ENCODE measurements around the gene SLC25A29. TPM values are rescaled to one million over a fixed set of nuclear protein-coding genes. Genes with fewer than 3 reads are reported as not detected.
"Not testable (repeated sequence)": the region's sequence is repeated elsewhere in the genome, so short reads cannot be mapped to it uniquely, and the experiment has no call there.

SLC25A29 gene
- polyA plus RNA-seq, 1 donor from 2014 or later: 3.4 TPM

GRCh38 chr14:100308427-100308792 is 2.2 kb upstream of the SLC25A29 start:
- not testable (repeated sequence) for H3K27me3 Mint-ChIP-seq
- peak overlapping the region in 2 of 4 donors; percentile 25 to 89 for H3K4me3 Mint-ChIP-seq
- H3K4me1 Mint-ChIP-seq: peaks cover 16 to 22% (median 21%) of the 10 kb centered on the region in 3 donors

GRCh38 chr14:100307766-100308426 is 1.7 kb upstream of the SLC25A29 start:
- Mint-ChIP-seq H3K27ac (no peak overlapping the region), H3K27me3 (peaks cover 2% of the 10 kb centered on the region), H3K9me3 (no peaks in the 10 kb centered on the region), H3K4me3 (peak overlapping the region; percentile 81 to 91 (median 89)), H3K4me1 (peaks cover 16 to 22% (median 21%) of the 10 kb centered on the region in 3 donors), H3K36me3 (peaks cover 2% of the 10 kb centered on the region)

More at GRCh38 chr14:100308427-100308792, 2.2 kb upstream of the SLC25A29 start:
- H3K27ac Mint-ChIP-seq, H3K36me3 Mint-ChIP-seq, H3K9me3 Mint-ChIP-seq: not testable (repeated sequence)

- Mint-ChIP-seq H3K4me1 (peaks cover 10 to 15% (median 14%) of the 10 kb centered on the region in 3 donors), H3K27me3 (peaks cover 2% of the 10 kb centered on the region), H3K4me3 (peak overlapping the region; percentile 81 to 91 (median 89)), H3K36me3 (peaks cover 2% of the 10 kb centered on the region), H3K9me3 (no peaks in the 10 kb centered on the region), H3K27ac (no peak overlapping the region)
Observed at GRCh38 chr14:100306998-100307765, 938 bp upstream of the SLC25A29 start.

GRCh38 chr14:100305324-100306100 is 732 bp downstream of the SLC25A29 start:
- H3K36me3 Mint-ChIP-seq: peaks cover 2% of the 10 kb centered on the region
- H3K27ac Mint-ChIP-seq: peak overlapping the region in 2 of 3 donors; percentile 67 to 78
- no peaks in the 10 kb centered on the region for H3K9me3 Mint-ChIP-seq
- peaks cover 2 to 8% (median 6%) of the 10 kb centered on the region in 3 donors for H3K4me1 Mint-ChIP-seq
- peak overlapping the region; percentile 78 to 95 (median 94) for H3K4me3 Mint-ChIP-seq
- peaks cover 2% of the 10 kb centered on the region for H3K27me3 Mint-ChIP-seq

GRCh38 chr14:100304825-100305323 is 1.4 kb downstream of the SLC25A29 start:
- H3K36me3 Mint-ChIP-seq: peaks cover 2% of the 10 kb centered on the region
- no peaks in the 10 kb centered on the region for H3K9me3 Mint-ChIP-seq
- H3K27me3 Mint-ChIP-seq: peaks cover 2% of the 10 kb centered on the region
- peaks cover 2 to 8% (median 6%) of the 10 kb centered on the region in 3 donors for H3K4me1 Mint-ChIP-seq
- peak overlapping the region in 2 of 3 donors; percentile 67 to 78 for H3K27ac Mint-ChIP-seq
- H3K4me3 Mint-ChIP-seq: peak overlapping the region; percentile 78 to 95 (median 94)

- Mint-ChIP-seq H3K9me3 (no peaks in the 10 kb centered on the region), H3K4me1 (peaks cover 2 to 11% (median 6%) of the 10 kb centered on the region in 3 donors), H3K27ac (no peak overlapping the region), H3K27me3 (peaks cover 2% of the 10 kb centered on the region), H3K4me3 (no peak overlapping the region), H3K36me3 (peaks cover 2% of the 10 kb centered on the region)
Observed at GRCh38 chr14:100303925-100304324, 2.3 kb downstream of the SLC25A29 start.

- no peak overlapping the region for H3K27ac Mint-ChIP-seq
- H3K36me3 Mint-ChIP-seq: no peaks in the 10 kb centered on the region
- peaks cover 2% of the 10 kb centered on the region for H3K27me3 Mint-ChIP-seq
- no peaks in the 10 kb centered on the region for H3K9me3 Mint-ChIP-seq
- H3K4me3 Mint-ChIP-seq: peak overlapping the region in 1 of 4 donors; percentile 32
- peaks cover 2 to 12% (median 6%) of the 10 kb centered on the region in 3 donors for H3K4me1 Mint-ChIP-seq
Observed at GRCh38 chr14:100303179-100303578, 3.1 kb downstream of the SLC25A29 start.

- no peak overlapping the region for H3K27ac Mint-ChIP-seq
- H3K36me3 Mint-ChIP-seq: no peaks in the 10 kb centered on the region
- peak overlapping the region in 1 of 4 donors; percentile 32 for H3K4me3 Mint-ChIP-seq
Observed at GRCh38 chr14:100302616-100303015, 3.6 kb downstream of the SLC25A29 start.

GRCh38 chr14:100299238-100299560 is 7.0 kb downstream of the SLC25A29 start:
- Mint-ChIP-seq H3K4me3 (no peak overlapping the region), H3K27ac (no peak overlapping the region), H3K4me1 (peaks cover 12 to 21% (median 18%) of the 10 kb centered on the region in 3 donors), H3K36me3 (no peaks in the 10 kb centered on the region), H3K27me3 (peaks cover 2% of the 10 kb centered on the region), H3K9me3 (no peaks in the 10 kb centered on the region)

More at GRCh38 chr14:100302616-100303015, 3.6 kb downstream of the SLC25A29 start:
- Mint-ChIP-seq H3K9me3 (no peaks in the 10 kb centered on the region), H3K27me3 (peaks cover 2% of the 10 kb centered on the region), H3K4me1 (peaks cover 3 to 16% (median 6%) of the 10 kb centered on the region in 3 donors)

GRCh38 chr14:100298551-100299237 is 7.5 kb downstream of the SLC25A29 start:
- no peaks in the 10 kb centered on the region for H3K36me3 Mint-ChIP-seq
- peak overlapping the region in 3 of 4 donors; percentile 17 to 76 (median 37) for H3K4me3 Mint-ChIP-seq
- H3K27me3 Mint-ChIP-seq: peaks cover 2% of the 10 kb centered on the region
- peak overlapping the region in 2 of 3 donors; percentile 12 to 61 for H3K27ac Mint-ChIP-seq
- H3K9me3 Mint-ChIP-seq: no peaks in the 10 kb centered on the region
- H3K4me1 Mint-ChIP-seq: peaks cover 12 to 24% (median 21%) of the 10 kb centered on the region in 3 donors

GRCh38 chr14:100297320-100298300 is 8.6 kb downstream of the SLC25A29 start:
- Mint-ChIP-seq H3K36me3 (no peaks in the 10 kb centered on the region), H3K4me1 (peaks cover 12 to 24% (median 21%) of the 10 kb centered on the region in 3 donors), H3K27me3 (peaks cover 2% of the 10 kb centered on the region), H3K9me3 (no peaks in the 10 kb centered on the region), H3K27ac (peak overlapping the region; percentile 64 to 95 (median 73)), H3K4me3 (peak overlapping the region; percentile 48 to 91 (median 81))

- Mint-ChIP-seq H3K4me1 (peaks cover 12 to 24% (median 21%) of the 10 kb centered on the region in 3 donors), H3K27ac (peak overlapping the region; percentile 64 to 95 (median 73)), H3K4me3 (peak overlapping the region in 3 of 4 donors; percentile 48 to 91 (median 86))
- not testable (repeated sequence) for H3K36me3 Mint-ChIP-seq, H3K9me3 Mint-ChIP-seq, H3K27me3 Mint-ChIP-seq
Observed at GRCh38 chr14:100296729-100297128, 9.5 kb downstream of the SLC25A29 start.

- Mint-ChIP-seq H3K27me3 (peaks cover 2% of the 10 kb centered on the region), H3K36me3 (no peaks in the 10 kb centered on the region), H3K27ac (peak overlapping the region in 1 of 3 donors; percentile 73), H3K9me3 (no peaks in the 10 kb centered on the region), H3K4me1 (peaks cover 12 to 24% (median 21%) of the 10 kb centered on the region in 3 donors), H3K4me3 (peak overlapping the region in 3 of 4 donors; percentile 30 to 86 (median 33))
Observed at GRCh38 chr14:100296106-100296651, 10.1 kb downstream of the SLC25A29 start.

All from IgD-negative memory B cell (primary cell).